ENCODE results near the gene CEP43. TPM values are rescaled to one million over a fixed set of nuclear protein-coding genes. Genes with fewer than 3 reads are reported as not detected.

The CEP43 gene
- total and polyA plus RNA-seq, 2 of the 8 experiments (the other 6 are each of a cell fraction or from before 2014, with no cell fraction given), result 12.0 to 31.2 TPM

- H2BK5ac ChIP-seq (ENCODE audit: low read depth, low read length), result no peak overlapping the region
- H4K5ac ChIP-seq (ENCODE audit: insufficient read length, low read depth, low read length), result no peak overlapping the region
- no peak overlapping the region for H2BK120ac ChIP-seq (replicated peaks; ENCODE audit: low read depth, low read length)
- POLR2A ChIA-PET (ENCODE audit: partially characterized antibody), result interaction anchor here (0.9 to 2.9 kb wide), 2 partner anchors 9 to 47 kb away, joined by 4 to 6 read pairs; no protein-coding TSS in a partner anchor
- peaks cover 6 to 8% of the 10 kb centered on the region in 2 experiments for H4K20me1 ChIP-seq (replicated peaks in 1 of 2; ENCODE audit: control insufficient read depth in 1 of 2, insufficient read depth in 2 of 2, low read length in 2 of 2)
- no peak overlapping the region for H3K18ac ChIP-seq (ENCODE audit: extremely low read depth, low read length)
- peak overlapping the region; percentile 83 to 91 for H3K4me2 ChIP-seq (ENCODE audit: insufficient read depth in 1 of 2, low read depth in 2 of 2, low read length in 2 of 2)
- no peak overlapping the region for H2BK20ac ChIP-seq (ENCODE audit: low read length)
- peaks cover 0 to 24% (median 6%) of the 10 kb centered on the region in 4 experiments; a peak in 4 of 8 replicates for H3K36me3 ChIP-seq (ENCODE audit: control insufficient read depth in 2 of 4, insufficient read depth in 4 of 4, low read length in 3 of 4)
- no peaks in the 10 kb centered on the region for H3K27me3 ChIP-seq (replicated peaks in 1 of 4; ENCODE audit: control insufficient read depth in 3 of 4, extremely low read depth in 1 of 4, insufficient read depth in 3 of 4, low read length in 3 of 4)
- no peak overlapping the region for H3K23ac ChIP-seq (ENCODE audit: insufficient read length)
- H2AK5ac ChIP-seq (ENCODE audit: low read depth, low read length), result no peak overlapping the region
- TF ChIP-seq BCL11A (IDR thresholded peaks at IDR 0.05; ENCODE audit: low read depth in 2 of 2, low read length in 2 of 2) (no peak), ASH2L (IDR thresholded peaks at IDR 0.05; ENCODE audit: low read length) (no peak), TEAD4 (IDR thresholded peaks at IDR 0.05; ENCODE audit: low read depth, low read length) (no peak), FOSL1 (IDR thresholded peaks at IDR 0.05; ENCODE audit: insufficient read depth, low read depth, low read length) (no peak), EZH2 (IDR thresholded peaks at IDR 0.05; ENCODE audit: low read depth, low read length, severe bottlenecking) (no peak)
- 74% methylated on average over 3 of the region's 3 CpGs; no CpG with 5 or more reads in 1 of the 2 experiments for WGBS, 2 experiments (ENCODE audit: extremely low coverage in 1 of 2, insufficient coverage in 1 of 2, insufficient read length in 1 of 2, insufficient replicate concordance in 2 of 2, low coverage in 1 of 2, low lambda C conversion rate in 2 of 2, missing lambda C conversion rate in 1 of 2)
- no peak overlapping the region for H3K4ac ChIP-seq (replicated peaks; ENCODE audit: insufficient read length, low read depth, low read length)
- no peak overlapping the region for H2AFZ ChIP-seq (ENCODE audit: low read length)
- H3K56ac ChIP-seq (replicated peaks; ENCODE audit: insufficient read length, low read depth, low read length), result no peak overlapping the region
- no peak overlapping the region for H2BK15ac ChIP-seq (ENCODE audit: low read length)
- H3K23me2 ChIP-seq (ENCODE audit: low read depth, low read length), result peaks cover 6% of the 10 kb centered on the region; the same call in 1 of the 2 replicates
- peaks cover 0 to 8% (median 4%) of the 10 kb centered on the region in 4 experiments; a peak in 5 of 7 replicates for H3K4me1 ChIP-seq (replicated peaks in 1 of 4; ENCODE audit: control insufficient read depth in 3 of 4, insufficient read depth in 4 of 4, low read length in 3 of 4)
- CTCF ChIA-PET (ENCODE audit: partially characterized antibody), result interaction anchor here (1.4 kb wide), 1 partner anchor 8 kb away, joined by 8 read pairs; no protein-coding TSS in a partner anchor
- DNase-seq (ENCODE audit: low read depth in 1 of 2, low spot score in 2 of 2) (no peak), FAIRE-seq (no peak)
- no peak overlapping the region for H3K14ac ChIP-seq (ENCODE audit: insufficient read length)
- H3K9me3 ChIP-seq (ENCODE audit: insufficient read depth in 2 of 2, low read depth in 1 of 2, low read length in 1 of 2), result no peaks in the 10 kb centered on the region
- H4K8ac ChIP-seq (ENCODE audit: extremely low read depth, insufficient read depth, low read length), result no peak overlapping the region
- peaks cover 4 to 63% of the 10 kb centered on the region in 2 experiments for H3K79me2 ChIP-seq (ENCODE audit: control insufficient read depth in 1 of 2, insufficient read depth in 2 of 2, low read length in 2 of 2)
- no peak overlapping the region for H4K91ac ChIP-seq (replicated peaks; ENCODE audit: insufficient read length, low read length)
- H2BK12ac ChIP-seq (ENCODE audit: low read depth, low read length), result no peak overlapping the region
- H3K9ac ChIP-seq (replicated peaks in 1 of 4; ENCODE audit: extremely low read depth in 1 of 4, low read depth in 3 of 4, low read length in 3 of 4), result no peak overlapping the region
- peaks cover 14% of the 10 kb centered on the region for H3K79me1 ChIP-seq (ENCODE audit: low read depth, low read length)
- no peak overlapping the region for H3K27ac ChIP-seq (ENCODE audit: low read depth, low read length)
- peak overlapping the region; percentile 61 to 90 (median 76); a peak in 7 of 8 replicates for H3K4me3 ChIP-seq (ENCODE audit: extremely low read depth in 1 of 4, insufficient read depth in 2 of 4, low read depth in 3 of 4, low read length in 4 of 4)
Measured at GRCh38 chr6:166997348-166997747, 1.8 kb upstream of the CEP43 start.
